Kidney epithelial cell (primary cell): ENCODE data around the gene NFKB2. TPM values are rescaled to one million over a fixed set of nuclear protein-coding genes. Genes with fewer than 3 reads are reported as not detected.

ENCODE experiments used
- DNase-seq: peaks from one replicate; pipeline ENCODE4 v3.0.0-alpha.2; 2010; ENCODE audit warnings: low read depth
- H3K27me3 ChIP-seq: 2 replicates; pipeline ENCODE4 v1.6.0; 2011; ENCODE audit warnings: low read length; ENCODE audit not compliant: control insufficient read depth, insufficient read depth
- H3K36me3 ChIP-seq: 2 replicates; pipeline ENCODE4 v1.5.1; 2011; ENCODE audit warnings: low read length; ENCODE audit not compliant: control insufficient read depth, insufficient read depth
- H3K4me3 ChIP-seq: 2 replicates; pipeline ENCODE4 v1.5.1; 2011; ENCODE audit warnings: low read depth, mild to moderate bottlenecking, control low read depth, low read length
- CTCF ChIP-seq: IDR thresholded peaks from 2 replicates; pipeline ENCODE4 v1.5.1; 2011; ENCODE audit warnings: mild to moderate bottlenecking, moderate library complexity, low read length, control low read depth, inconsistent platforms; ENCODE audit not compliant: insufficient read depth, poor library complexity, severe bottlenecking
- total RNA-seq: library from RNA; depleted of rRNA; stranded (reverse); fragments of >200 nt; gene quantifications from 2 replicates; pipeline ENCODE4 v1.2.3, GENCODE V29; 2015

NFKB2 gene
- total RNA-seq, 1 donor from 2014 or later = 83.6 TPM

- Histone ChIP-seq H3K36me3 (no peaks in the 10 kb centered on the region), H3K4me3 (no peak overlapping the region), H3K27me3 (no peaks in the 10 kb centered on the region)
- TF ChIP-seq CTCF = no peak
- no peak for DNase-seq
Observed at GRCh38 chr10:102392306-102392705, 3.2 kb upstream of the NFKB2 start.

DNA sequence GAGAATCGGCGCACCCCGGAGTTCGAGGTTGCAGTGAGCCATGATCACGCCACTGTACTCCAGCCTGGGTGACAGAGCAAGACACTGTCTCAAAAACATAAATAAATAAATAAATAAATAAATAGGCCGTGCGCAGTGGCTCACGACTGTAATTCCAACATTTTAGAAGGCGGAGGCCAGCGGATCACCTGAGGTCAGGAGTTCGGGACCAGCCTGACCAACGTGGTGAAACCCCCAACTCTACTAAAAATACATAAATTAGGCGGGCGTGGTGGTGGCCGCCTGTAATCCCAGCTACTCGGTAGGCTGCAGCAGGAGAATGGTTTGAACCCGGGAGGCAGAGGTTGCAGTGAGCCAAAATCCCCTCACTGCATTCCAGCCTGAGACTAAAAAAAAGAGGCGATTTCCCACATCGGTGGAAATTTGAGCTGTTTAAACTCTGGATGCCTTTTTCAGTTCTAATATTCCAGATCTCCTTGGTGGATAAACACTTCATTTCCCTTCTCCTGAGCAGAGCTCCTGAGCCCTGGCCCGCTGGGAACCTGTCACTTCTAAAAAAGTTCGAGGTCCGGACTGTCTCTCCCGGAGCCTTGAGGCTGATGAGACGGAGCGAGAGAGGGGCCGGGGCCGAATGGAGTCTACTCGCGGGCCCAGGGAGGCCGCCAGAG is 2.0 kb upstream of the NFKB2 start:
- no peak for TF ChIP-seq CTCF
- Histone ChIP-seq H3K36me3 (no peaks in the 10 kb centered on the region), H3K27me3 (no peaks in the 10 kb centered on the region), H3K4me3 (peak overlapping the region; percentile 57)
- DNase-seq = no peak

DNA sequence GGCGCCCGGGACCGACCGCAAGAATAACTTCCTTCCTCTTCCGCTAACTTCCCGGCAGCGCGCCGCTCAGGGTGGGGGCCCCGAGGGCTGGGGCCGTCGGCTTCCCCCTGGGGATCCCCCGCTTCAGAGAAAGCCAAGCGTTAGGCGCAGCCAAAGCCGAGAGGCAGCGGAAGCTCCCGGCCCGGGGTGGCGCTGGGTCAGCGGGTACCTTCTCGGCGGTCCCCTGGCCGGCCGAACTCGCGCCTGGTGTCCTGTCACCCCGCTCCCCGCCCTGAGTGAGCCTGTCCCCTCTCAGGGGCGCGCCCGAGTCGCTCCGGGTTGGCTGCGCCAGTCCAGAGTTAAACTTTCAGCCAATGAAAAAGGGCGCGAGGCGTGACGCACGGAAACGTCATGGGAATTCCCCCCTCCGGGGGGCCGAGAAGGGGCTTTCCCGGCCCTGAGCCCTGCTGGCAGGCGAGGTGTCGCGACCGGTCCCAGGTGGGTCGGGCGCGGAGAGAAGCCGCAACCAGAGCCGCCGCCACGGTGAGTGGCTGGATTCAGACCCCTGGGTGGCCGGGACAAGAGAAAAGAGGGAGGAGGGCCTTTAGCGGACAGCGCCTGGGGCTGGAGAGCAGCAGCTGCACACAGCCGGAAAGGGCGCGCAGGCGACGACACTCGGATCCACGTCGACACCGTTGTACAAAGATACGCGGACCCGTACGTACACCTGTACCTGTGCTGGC is 1.3 kb upstream of the NFKB2 start:
- TF ChIP-seq CTCF = peak; percentile 95
- no peak for DNase-seq
- H3K27me3 ChIP-seq = no peaks in the 10 kb centered on the region
- H3K36me3 ChIP-seq = no peaks in the 10 kb centered on the region
- H3K4me3 ChIP-seq = peak overlapping the region; percentile 57

DNA sequence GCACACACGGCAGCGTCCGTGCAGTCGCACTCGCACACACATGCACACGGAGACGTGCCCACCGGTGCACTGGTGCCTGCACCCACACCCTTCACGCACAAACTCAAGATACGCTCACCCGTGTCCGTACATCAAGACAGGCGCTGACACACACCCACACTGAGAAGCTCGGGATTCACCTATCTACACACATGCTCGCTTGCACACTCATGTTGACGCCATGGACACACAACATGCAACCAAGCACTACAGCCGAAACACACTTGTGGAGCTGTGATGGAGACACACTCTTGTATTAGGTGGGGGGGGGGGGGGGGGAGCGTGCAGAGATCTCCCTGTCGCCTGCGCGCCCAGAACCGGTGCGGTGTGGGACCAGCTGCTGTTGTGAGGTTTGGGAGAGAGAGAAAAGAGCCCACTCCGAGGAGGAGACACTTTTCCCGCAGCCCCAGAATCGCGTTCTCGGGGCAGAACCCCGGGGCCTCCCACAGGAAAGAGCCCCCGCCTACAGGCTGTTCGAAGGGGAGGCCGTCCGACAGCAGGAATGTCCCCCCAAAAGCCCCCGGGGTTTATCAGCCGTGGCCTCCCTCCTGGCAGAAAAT is 605 bp upstream of the NFKB2 start:
- Histone ChIP-seq H3K27me3 (no peaks in the 10 kb centered on the region), H3K36me3 (peaks cover 1% of the 10 kb centered on the region), H3K4me3 (peak overlapping the region; percentile 57)
- TF ChIP-seq CTCF = no peak
- DNase-seq = no peak

- Histone ChIP-seq H3K27me3 (no peaks in the 10 kb centered on the region), H3K36me3 (peaks cover 1% of the 10 kb centered on the region), H3K4me3 (peak overlapping the region; percentile 57)
- no peak for DNase-seq
- TF ChIP-seq CTCF = no peak
Observed at GRCh38 chr10:102396317-102396650, 779 bp downstream of the NFKB2 start.

DNA sequence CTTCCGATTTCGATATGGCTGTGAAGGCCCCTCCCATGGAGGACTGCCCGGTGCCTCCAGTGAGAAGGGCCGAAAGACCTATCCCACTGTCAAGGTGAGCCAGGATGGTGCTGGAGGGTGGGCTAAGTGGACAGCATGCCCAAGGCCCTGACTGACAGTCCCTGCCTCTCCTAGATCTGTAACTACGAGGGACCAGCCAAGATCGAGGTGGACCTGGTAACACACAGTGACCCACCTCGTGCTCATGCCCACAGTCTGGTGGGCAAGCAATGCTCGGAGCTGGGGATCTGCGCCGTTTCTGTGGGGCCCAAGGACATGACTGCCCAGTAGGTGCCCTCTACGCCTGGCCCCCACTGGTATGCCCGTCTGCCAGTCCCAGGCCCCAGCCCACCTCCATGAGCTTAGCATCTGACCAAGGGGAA is 1.2 kb downstream of the NFKB2 start:
- H3K27me3 ChIP-seq = no peaks in the 10 kb centered on the region
- peaks cover 1% of the 10 kb centered on the region for H3K36me3 ChIP-seq
- DNase-seq = no peak
- H3K4me3 ChIP-seq = no peak overlapping the region
- no peak for TF ChIP-seq CTCF
